DMS53 (cell line): ENCODE results near the gene PXN.
"Not testable (repeated sequence)": the region's sequence is repeated elsewhere in the genome, so short reads cannot be mapped to it uniquely, and the experiment has no call there.

Source experiments
- DNase-seq: peaks from one replicate; lab custom pipeline; 2025; lab: John Stamatoyannopoulos, UW

Gene PXN

DNA sequence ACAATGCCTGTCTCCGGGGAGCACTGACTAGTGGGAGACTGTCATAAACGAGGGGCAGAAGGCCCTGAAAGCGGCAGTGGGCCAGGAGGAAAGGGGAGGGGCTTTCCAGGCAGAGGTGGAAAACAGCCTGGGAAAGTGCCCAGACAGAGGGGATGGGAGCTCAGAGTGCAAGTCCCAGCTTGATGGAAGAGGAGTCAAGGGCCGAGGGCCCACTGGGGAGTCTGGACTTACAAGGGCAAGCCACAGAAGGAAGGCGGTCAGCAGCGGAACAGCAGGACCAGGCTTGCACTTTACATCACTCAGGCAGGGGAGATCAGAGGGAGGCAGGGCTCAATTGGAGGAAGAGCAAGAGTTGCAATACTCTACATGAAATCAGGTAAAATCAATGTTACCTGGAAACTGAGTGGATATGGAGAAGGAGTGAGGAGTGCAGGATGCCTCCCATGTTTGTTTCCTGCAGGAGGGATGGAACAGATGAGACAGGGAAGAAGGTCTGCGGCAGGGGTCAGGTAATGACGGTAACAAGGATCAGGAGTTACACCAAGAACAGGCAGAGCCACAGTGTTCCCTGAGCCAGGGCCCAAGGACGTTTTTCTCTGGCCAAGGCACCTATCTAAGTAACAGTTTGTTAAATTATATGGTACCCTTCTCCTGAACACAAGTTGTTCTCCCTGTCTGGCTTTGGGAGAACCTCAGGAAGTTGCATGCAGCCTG is 23.8 kb downstream of the PXN start:
- no peak for DNase-seq

DNA sequence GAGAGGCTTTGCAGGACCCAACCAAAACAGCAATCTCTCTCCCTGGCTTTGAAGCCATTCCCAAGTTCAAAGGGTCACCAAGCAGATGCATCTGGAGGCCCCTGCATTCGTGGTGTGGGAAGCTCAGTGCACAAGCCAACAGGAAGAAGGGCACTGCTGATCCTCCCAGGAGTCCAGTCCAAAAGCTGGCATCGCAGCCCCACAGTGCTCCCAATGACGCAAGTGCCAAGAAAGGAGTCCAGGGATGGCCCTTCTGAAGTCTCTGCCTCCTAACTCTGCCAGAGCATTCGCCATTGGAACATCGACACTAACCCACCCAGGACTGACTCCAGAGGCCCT is 25.1 kb downstream of the PXN start:
- no peak for DNase-seq

- DNase-seq = no peak
Observed at GRCh38 chr12:120239776-120240494, 25.6 kb downstream of the PXN start.

GRCh38 chr12:120238839-120239445 is 26.6 kb downstream of the PXN start:
- no peak for DNase-seq

DNA sequence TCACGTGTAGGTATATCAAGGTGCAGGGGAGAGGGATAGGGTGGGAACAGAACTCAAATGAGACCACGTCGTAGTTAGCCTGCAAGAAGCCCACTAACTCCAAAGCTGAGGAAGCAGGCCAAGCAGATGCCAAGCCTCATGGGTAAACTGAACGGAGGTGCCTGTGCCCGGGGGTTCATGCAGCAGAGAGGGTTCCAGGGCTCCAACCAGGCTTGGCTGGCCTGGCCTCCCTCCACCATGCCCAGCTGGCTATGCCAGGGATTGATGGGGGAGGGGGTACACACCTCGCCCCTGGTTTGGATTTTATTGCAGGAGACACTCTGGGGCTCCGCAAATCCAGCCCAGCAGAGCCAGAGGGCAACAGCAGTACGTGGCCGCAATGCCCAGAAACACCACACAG is 27.3 kb downstream of the PXN start:
- DNase-seq = no peak

- DNase-seq = no peak
Observed at GRCh38 chr12:120237360-120238171, 28.0 kb downstream of the PXN start.

- DNase-seq = not testable (repeated sequence)
Observed at GRCh38 chr12:120236809-120237208, 28.7 kb downstream of the PXN start.

- DNase-seq = no peak
Observed at GRCh38 chr12:120235369-120236323, 29.9 kb downstream of the PXN start.

GRCh38 chr12:120234643-120235368 is 30.7 kb downstream of the PXN start:
- DNase-seq = peak; percentile 92

- DNase-seq = peak; percentile 79
Observed at GRCh38 chr12:120231316-120232011, 34.1 kb downstream of the PXN start.

DNA sequence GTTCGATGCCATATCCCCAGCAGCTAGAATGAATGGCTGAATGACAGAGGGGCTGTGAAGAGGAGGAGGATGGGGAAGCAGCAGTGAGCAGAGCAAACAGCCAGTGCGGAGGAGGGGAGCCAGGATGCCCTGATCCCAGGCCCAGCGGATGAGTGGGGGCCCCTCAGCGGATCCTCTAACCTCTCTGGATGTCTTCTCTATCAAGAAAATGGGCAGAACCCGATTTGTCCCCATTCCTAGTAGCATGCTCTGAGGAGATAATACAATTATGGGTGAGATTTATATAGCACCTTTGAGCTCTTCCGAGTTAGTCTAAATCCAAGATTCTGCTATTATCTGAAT is 34.6 kb downstream of the PXN start:
- DNase-seq = no peak

DNA sequence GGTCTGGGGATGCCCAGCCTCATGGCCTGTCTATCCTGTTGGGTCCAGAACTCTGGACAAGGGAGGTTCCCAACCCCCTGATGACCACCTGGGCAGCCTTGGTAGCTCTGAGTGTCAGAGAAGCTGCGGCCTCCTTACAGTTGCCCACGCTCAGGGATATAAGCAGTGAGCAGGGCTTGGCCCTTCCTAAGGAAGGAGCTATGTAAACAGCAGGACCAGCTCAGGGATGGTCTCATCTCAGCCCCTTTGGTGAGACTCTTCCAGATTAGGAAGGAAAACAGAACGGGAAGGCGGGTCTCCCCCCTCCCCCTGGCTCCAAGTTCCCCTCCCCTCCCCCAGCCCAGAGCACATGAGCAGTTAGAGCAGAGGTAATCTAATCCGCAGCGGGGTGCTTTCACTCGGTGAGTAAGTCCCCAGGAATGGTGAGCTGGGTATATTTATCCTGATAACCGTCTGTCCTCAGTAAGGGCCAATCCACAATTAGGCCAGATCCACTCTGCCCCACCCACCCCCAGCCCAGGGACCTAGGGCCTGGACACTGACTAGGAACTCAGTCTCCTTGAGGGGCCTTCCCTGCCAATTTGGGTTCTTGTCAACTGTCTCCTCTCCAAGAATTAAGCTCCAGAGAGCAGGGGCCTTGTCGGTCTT is 35.1 kb downstream of the PXN start:
- DNase-seq = peak; percentile 30

- peak; percentile 35 for DNase-seq
Observed at GRCh38 chr12:120229487-120230325, 35.8 kb downstream of the PXN start.

GRCh38 chr12:120229071-120229486 is 36.5 kb downstream of the PXN start:
- peak; percentile 52 for DNase-seq

DNA sequence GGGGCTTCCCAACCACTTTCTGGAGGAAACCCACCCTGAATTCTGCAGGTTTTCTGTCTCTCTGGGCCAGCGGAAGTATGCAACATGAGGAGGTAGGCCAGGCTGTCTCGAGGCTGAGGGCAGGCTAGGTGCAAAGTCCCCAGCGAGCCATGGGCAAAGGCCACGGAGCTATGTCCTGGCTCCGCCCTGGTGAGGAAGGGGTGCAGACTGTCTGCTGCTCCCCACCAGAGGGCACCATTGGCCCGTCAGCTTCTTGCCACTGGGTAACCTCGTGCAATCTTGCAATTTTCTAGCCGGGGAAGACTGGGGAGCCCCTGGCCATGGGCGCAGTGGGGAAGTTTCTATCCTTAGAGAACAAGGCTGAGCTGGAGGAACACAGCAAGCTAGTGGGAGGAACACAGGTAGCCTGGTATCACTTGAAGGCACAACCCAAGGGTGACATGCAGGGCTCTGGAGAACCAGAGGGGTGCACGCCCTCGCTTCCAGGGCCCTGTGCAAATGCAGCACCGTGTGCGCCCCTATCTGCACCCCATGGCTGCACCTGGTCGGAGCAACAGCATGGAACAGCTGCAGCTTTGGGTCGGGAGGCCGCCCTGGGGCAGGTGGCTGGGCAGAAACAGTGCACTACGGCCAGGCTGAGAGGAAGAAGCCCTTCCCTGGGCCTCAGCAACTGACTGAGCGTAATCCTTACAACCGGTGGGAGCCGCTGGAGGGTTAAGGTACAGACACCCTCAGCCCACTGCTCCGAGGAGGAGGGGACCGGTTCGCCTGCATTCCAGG is 37.0 kb downstream of the PXN start:
- DNase-seq = peak; percentile 93

GRCh38 chr12:120228041-120228290 is 37.6 kb downstream of the PXN start:
- DNase-seq = no peak

DNA sequence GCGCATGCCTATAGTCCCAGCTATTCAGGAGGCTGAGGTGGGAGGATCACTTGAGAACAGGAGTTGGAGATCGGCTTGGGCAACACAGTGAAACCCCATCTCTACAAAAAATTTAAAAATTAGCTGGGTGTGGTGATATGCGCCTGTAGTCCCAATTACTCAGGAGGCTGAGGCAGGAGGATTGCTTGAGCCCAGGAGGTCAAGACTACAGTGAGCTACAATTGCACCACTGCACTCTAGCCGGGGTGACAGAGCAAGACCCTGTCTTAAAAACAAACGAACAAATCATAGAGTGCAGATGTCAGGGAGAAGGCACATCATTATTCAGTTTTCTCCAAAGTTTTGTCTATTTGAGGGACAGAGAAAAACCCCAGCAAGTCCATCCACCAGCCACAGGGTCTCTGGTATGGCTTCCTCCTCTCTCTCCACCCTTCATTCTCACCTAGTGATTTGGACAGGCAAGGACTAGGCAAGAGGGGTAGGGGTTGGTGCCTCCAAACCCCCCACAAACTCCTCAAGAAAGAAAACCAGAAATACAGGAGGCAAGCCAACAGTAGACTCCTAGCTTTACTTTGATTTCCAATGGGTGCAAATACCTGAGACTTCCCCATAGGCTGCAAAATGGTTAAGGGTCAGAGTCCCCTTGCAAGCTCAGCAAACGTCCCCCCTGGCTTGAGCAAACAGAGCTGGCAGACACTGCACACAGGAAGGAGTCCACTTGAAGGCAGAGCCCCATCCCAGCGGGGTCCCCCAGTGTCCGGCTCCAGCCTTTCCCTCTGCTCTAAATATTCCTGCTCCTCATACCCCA is 38.1 kb downstream of the PXN start:
- DNase-seq = no peak
